GM18861 (cell line): ENCODE results near the gene DNAJA1.
A peak's percentile ranks its signal among the peaks of the same experiment; 100 is the strongest.

Experiments used
- ATAC-seq: cut with Tn5 transposase; IDR thresholded peaks from one replicate; pipeline ENCODE4 v1.9.1; 2021; ENCODE audit not compliant: unreplicated experiment

Gene DNAJA1

DNA sequence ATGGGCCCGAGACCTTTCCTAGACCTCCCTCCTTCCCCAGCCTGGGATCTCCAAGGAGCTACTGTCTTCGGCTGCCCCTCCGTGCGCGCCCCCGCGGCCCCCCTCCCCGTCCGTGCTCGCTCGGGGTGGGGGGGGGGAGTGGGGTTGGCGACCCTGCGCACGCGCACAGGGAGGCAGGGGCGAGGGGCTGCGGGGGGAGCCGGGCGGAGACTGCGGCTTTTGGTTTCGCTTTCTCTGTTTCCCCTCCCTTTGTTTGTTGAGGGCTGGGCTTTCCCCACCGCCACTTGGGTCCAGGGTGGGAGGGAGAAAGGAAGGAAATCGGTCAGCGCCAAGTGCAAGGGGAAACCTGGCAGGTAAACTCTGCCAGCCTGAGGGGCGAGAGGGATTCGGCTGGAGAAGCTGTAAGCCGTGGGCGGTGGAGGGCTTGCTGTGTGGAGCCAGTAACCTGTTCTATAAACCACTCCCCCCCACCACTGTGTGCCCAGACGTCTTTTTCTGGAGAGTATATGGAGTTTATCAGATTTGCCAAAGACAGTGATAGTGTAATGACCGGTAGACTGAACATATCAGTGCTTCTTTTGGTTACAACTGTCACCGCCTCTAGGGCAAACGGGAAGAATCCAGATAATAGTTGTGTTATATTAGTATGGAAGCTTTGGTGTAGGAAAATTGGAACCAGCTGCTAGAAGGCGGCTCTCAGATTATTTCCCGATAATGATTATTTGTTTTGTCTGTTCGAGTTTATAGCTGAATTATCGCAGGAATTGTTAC lies 684 bp downstream of the DNAJA1 start:
- peak; percentile 20 for ATAC-seq

GRCh38 chr9:33029231-33029786 lies 4.2 kb downstream of the DNAJA1 start:
- no peak for ATAC-seq

- ATAC-seq: no peak
These were observed 5.2 kb downstream of the DNAJA1 start for GRCh38 chr9:33030285-33030684.

DNA sequence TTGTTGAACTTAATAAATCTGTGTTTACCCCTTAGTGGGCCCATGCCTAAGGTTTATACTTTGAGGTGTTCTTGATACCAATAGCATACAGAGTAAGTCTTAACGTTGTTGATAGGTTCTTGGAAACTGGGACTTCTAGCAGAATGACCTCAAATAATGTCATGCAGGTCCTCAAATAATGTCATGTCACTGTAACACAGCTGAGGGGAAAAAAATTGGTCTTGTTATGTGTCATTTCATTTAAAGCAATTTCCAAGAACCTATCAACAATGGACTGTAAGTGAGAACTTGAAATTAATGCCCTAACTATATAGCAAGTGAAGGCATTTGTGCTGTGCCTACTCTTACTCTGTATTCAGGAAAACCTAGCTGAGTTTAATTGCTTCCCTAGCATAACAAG lies 7.2 kb downstream of the DNAJA1 start:
- no peak for ATAC-seq

GRCh38 chr9:33032865-33033264 lies 7.8 kb downstream of the DNAJA1 start:
- no peak for ATAC-seq

GRCh38 chr9:33040792-33041431 lies 15.8 kb downstream of the DNAJA1 start:
- no peak for ATAC-seq

DNA sequence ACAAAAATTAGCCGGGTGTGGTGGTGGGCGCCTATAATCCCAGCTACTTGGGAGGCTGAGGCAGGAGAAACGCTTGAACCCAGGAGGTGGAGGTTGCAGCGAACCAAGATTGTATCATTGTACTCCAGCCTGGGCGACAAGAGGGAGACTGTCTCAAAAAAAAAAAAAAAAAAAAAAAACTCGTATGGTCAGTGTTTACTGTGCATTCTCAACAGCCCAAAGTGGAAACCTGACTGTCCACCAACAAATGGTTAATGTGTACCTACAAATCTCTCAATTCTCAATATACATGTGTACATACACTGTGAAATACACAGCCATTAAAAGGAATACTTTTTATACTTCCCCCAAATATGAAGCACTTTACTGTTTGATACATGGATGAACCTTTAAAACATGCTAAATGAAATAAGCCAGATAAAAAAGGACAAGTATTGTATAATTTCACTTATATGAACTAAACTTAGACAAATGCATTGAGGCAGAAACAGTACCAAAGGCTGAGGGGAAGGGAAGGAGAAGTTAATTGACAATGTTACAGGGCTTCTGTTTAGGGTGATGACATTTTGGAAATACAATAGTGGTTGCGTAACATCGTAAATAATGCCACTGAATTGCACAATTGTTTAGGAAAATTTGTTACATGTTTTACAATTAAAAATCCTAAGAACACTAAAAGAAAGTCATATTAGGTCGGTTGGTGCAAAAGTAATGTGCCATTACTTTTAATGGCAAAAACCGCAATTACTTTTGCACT lies 16.5 kb downstream of the DNAJA1 start:
- no peak for ATAC-seq

GRCh38 chr9:33042473-33042872 lies 17.4 kb downstream of the DNAJA1 start:
- ATAC-seq: no peak

- ATAC-seq: no peak
These were observed 18.6 kb downstream of the DNAJA1 start for GRCh38 chr9:33043671-33044070.

DNA sequence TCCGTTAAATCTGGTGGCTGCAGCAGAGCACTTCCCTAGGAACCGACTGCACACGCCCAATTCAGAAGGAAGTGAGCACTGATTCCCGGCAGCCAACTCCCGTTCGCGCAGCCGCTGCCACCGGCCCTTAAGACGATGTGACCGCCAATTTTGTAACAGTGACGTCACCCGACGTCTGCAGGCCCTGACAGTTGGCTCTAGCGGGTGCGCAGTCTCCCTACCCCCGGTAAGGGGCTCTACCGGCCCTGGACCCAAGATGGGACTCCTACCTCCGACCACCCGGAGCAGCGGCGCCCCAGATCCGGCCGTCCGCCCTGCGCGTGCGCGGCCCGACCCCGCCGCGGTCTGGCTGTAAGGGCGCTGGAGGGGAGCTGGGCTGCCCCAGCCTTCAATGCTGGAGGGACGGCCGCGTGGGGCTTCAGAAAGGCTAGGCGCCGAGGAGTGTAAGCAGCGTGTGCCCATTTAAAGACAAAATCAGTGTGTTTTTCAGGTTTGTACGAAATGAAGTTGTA lies 19.1 kb downstream of the DNAJA1 start:
- peak; percentile 75 for ATAC-seq

- no peak for ATAC-seq
These were observed 19.7 kb downstream of the DNAJA1 start for GRCh38 chr9:33044677-33045282.

DNA sequence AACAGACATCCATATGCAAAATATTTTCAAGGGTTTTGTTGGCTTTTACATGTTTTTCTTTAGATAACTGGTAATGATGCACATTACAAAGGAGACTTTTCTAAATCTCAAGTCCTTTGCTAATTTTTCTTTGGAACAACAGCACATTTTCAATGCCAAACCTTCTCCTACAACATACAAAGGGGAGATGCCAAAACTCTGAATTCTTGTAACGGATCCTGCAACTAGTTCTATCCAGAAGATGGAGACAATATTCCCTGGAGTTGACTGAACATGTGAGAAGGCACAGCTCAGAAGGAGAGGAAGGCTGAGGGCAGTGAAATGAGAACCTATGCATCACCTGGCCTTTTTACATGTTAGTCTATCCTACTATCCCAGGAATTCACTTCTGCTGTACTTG lies 21.0 kb downstream of the DNAJA1 start:
- no peak for ATAC-seq

GRCh38 chr9:33048054-33048465 lies 23.0 kb downstream of the DNAJA1 start:
- ATAC-seq: no peak

DNA sequence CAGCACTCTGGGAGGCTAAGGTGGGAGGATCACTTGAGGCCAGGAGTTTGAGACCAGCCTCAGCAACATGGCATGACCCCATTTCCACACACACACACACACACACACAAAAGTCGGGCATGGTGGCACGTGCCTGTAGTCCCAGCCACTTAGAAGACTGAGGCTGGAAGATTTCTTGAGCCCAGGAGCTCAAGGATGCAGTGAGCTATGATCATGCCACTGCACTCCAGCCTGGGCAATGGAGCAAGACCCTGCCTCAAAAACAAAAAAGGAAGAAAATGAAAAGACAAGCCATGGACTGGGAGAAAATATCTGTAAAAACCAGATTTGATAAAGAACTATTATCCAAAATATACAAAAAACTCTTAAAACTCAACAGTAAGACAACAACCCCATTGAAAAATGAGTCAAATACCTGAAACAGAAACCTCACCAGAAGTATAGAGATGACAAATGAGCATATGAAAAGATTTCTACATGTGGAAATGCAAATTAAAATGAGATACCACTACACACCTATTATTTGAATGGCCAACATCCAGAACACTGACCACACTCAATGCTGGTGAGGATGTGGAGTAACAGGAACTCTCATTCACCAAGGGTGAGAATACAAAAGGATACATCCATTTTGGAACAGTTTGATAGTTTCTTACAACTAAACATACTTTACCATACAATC lies 24.7 kb downstream of the DNAJA1 start:
- peak; percentile 70 for ATAC-seq

DNA sequence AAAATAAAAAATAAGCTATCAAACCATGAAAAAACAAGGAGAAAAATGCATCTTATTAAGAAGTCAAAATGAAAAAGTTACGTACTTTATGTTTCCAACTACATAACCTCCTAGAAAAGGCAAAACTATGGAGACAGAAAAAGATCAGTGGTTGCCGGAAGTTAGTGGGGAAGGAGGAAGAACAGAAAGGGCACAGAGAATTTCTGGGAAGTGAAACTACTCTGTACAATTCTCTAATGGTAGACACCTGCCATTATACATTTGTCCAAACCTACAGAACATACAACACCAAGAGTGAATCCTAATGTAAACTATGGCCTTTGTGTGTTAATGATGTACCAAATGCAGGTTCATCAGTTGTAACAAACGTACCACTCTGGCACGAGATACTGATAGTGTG lies 26.1 kb downstream of the DNAJA1 start:
- ATAC-seq: no peak

DNA sequence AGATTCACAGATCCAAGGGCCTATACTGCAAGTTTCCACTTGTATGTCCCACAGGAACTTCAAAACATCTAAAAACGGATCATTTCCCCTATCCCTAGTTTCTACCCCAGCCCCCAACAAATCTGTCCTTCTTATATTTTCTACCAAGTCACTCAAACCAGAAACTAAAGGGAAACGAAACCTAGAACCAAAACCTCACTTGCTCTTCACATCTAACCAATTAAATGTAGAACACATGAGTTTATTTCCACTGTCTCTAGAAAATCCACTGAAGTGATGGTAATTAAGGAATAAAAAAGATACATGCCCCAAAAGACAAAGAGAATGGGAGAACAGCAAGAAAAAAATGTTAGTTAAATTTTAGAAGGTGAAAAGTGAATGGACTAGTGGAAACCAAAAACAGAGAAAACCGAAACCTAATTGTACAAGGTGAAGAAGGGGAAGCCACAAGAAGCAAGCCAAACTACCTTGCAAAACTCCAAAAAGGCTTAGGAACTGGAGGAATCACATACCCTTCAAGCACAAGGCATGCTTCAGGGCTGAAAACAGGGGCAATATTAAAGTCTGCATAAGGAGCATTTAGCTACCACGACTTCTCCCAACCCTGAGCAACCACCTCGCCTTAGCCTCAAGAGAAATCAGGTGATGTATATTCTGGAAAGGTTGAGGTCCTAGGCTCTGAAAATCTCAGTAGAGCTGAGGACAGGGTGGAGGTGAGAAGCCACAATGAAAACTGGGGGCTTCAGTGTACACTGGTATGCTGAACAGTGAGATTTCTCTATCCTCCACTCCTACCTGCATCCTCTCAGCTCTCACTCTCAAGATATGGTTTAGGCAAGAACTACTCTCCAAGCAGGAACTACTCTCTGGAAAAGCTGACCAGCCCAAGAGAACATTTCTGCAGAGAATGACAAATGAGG lies 40.3 kb downstream of the DNAJA1 start:
- ATAC-seq: peak; percentile 73

- no peak for ATAC-seq
These were observed 43.9 kb downstream of the DNAJA1 start for GRCh38 chr9:33068991-33069390.

- ATAC-seq: peak; percentile 99
These were observed 51.3 kb downstream of the DNAJA1 start, which contains the start of gene SMU1 for GRCh38 chr9:33076046-33077004. TSS of gene SMU1 (minus strand) at chr9:33076674. CDS start at chr9:33076608, 66 bp downstream.
